ENCODE data around the gene MYO5B.

The MYO5B gene

GRCh38 chr18:49961271-49961670 is 233.7 kb downstream of the MYO5B start:
- no peak for DNase-seq

GRCh38 chr18:49960376-49960775 is 234.6 kb downstream of the MYO5B start:
- DNase-seq, result no peak

- no peak for DNase-seq
Measured at GRCh38 chr18:49959176-49959575, 235.8 kb downstream of the MYO5B start.

GRCh38 chr18:49955263-49955662 is 239.7 kb downstream of the MYO5B start:
- no peak for DNase-seq

- DNase-seq, result no peak
Measured at GRCh38 chr18:49953391-49953790, 241.6 kb downstream of the MYO5B start.

- no peak for DNase-seq
Measured at GRCh38 chr18:49949951-49950395, 245.0 kb downstream of the MYO5B start.

GRCh38 chr18:49948975-49949374 is 246.0 kb downstream of the MYO5B start:
- DNase-seq, result no peak

GRCh38 chr18:49944663-49945062 is 250.3 kb downstream of the MYO5B start:
- peak; percentile 47 for DNase-seq

GRCh38 chr18:49936821-49937220 is 258.1 kb downstream of the MYO5B start:
- DNase-seq, result no peak

- no peak for DNase-seq
Measured at GRCh38 chr18:49935215-49935614, 259.7 kb downstream of the MYO5B start.

- no peak for DNase-seq
Measured at GRCh38 chr18:49934457-49934856, 260.5 kb downstream of the MYO5B start.

GRCh38 chr18:49933530-49934128 is 261.3 kb downstream of the MYO5B start:
- DNase-seq, result no peak

- DNase-seq, result no peak
Measured at GRCh38 chr18:49931760-49932159, 263.2 kb downstream of the MYO5B start.

GRCh38 chr18:49931179-49931578 is 263.8 kb downstream of the MYO5B start:
- no peak for DNase-seq

GRCh38 chr18:49926106-49926745 is 268.7 kb downstream of the MYO5B start:
- DNase-seq, result no peak

- no peak for DNase-seq
Measured at GRCh38 chr18:49924293-49924983, 270.5 kb downstream of the MYO5B start.

GRCh38 chr18:49922228-49922627 is 272.7 kb downstream of the MYO5B start:
- no peak for DNase-seq

GRCh38 chr18:49921318-49921985 is 273.5 kb downstream of the MYO5B start:
- DNase-seq, result no peak

GRCh38 chr18:49920731-49921130 is 274.2 kb downstream of the MYO5B start:
- DNase-seq, result no peak

GRCh38 chr18:49917742-49918141 is 277.2 kb downstream of the MYO5B start:
- DNase-seq, result no peak

GRCh38 chr18:49915352-49915751 is 279.6 kb downstream of the MYO5B start:
- DNase-seq, result no peak

GRCh38 chr18:49913221-49913620 is 281.7 kb downstream of the MYO5B start:
- DNase-seq, result no peak

GRCh38 chr18:49911427-49911826 is 283.5 kb downstream of the MYO5B start:
- DNase-seq, result peak; percentile 86

- DNase-seq, result peak; percentile 65
Measured at GRCh38 chr18:49910986-49911385, 284.0 kb downstream of the MYO5B start.
